Endodermal cell (in vitro differentiated cells): Measurements from ENCODE around the gene C1QTNF8. TPM values are rescaled to one million over a fixed set of nuclear protein-coding genes. Genes with fewer than 3 reads are reported as not detected.

Experiments used
- DNase-seq: peaks from one replicate; pipeline ENCODE4 v3.0.0-alpha.2; 2017
- H3K27ac ChIP-seq: 2 replicates; pipeline ENCODE4 v1.5.1; 2013; ENCODE audit warnings: mild to moderate bottlenecking, low read depth, low read length, moderate library complexity
- H3K27me3 ChIP-seq: 2 replicates; pipeline ENCODE4 v1.6.1; 2013; ENCODE audit warnings: mild to moderate bottlenecking, low read length, moderate library complexity; ENCODE audit not compliant: insufficient read depth, control insufficient read depth, poor library complexity, severe bottlenecking
- H3K36me3 ChIP-seq: 2 replicates; pipeline ENCODE4 v1.7.0; 2013; ENCODE audit warnings: mild to moderate bottlenecking, low read length, moderate library complexity; ENCODE audit not compliant: control insufficient read depth, insufficient read depth
- H3K4me1 ChIP-seq: one replicate; pipeline ENCODE4 v1.7.0; 2013; ENCODE audit warnings: low read length; ENCODE audit not compliant: control insufficient read depth, insufficient read depth
- H3K4me3 ChIP-seq: 2 replicates; pipeline ENCODE4 v1.5.1; 2013; ENCODE audit warnings: mild to moderate bottlenecking, low read length, moderate library complexity
- H3K9ac ChIP-seq: 2 replicates; pipeline ENCODE4 v1.6.1; 2013; ENCODE audit warnings: mild to moderate bottlenecking, low read length, moderate library complexity; ENCODE audit not compliant: poor library complexity, severe bottlenecking; ENCODE audit errors: extremely low read depth
- H3K9me3 ChIP-seq: 2 replicates; pipeline ENCODE4 v1.6.1; 2013; ENCODE audit warnings: mild to moderate bottlenecking, low read length, moderate library complexity; ENCODE audit not compliant: control insufficient read depth
- H3K27ac Mint-ChIP-seq: 2 replicates; pipeline ENCODE4 v1.8.0; 2020; ENCODE audit warnings: mixed read lengths
- H3K27me3 Mint-ChIP-seq: 2 replicates; pipeline ENCODE4 v1.8.0; 2021; ENCODE audit warnings: mild to moderate bottlenecking, mixed read lengths; ENCODE audit not compliant: insufficient read depth
- H3K36me3 Mint-ChIP-seq: 2 replicates; pipeline ENCODE4 v1.8.0; 2020; ENCODE audit warnings: low read depth, mixed read lengths
- H3K4me1 Mint-ChIP-seq: 2 replicates; pipeline ENCODE4 v1.8.0; 2020; ENCODE audit warnings: mixed read lengths
- H3K4me3 Mint-ChIP-seq: 2 replicates; pipeline ENCODE4 v1.8.0; 2020; ENCODE audit warnings: mild to moderate bottlenecking, moderate library complexity, mixed read lengths
- H3K9me3 Mint-ChIP-seq: 2 replicates; pipeline ENCODE4 v1.8.0; 2020; ENCODE audit warnings: mild to moderate bottlenecking, mixed read lengths
- CTCF ChIP-seq: fragments of 200-600 bp; sonication (generic); conservative IDR thresholded peaks from 2 replicates; pipeline ENCODE4 v1.5.0; 2021; ENCODE audit warnings: antibody characterized with exemption, mild to moderate bottlenecking
- WGBS, 2 experiments: methylation state at CpG; one replicate each; pipeline versions ENCODE4 v1.1.5 to v1.1.7; 2013; ENCODE audit warnings: missing lambda C conversion rate in 2 of 2, mixed read lengths in 1 of 2; ENCODE audit not compliant: insufficient coverage in 1 of 2, insufficient read length in 1 of 2; 5-methylcytosine and 5-hydroxymethylcytosine counted together
- total RNA-seq, 2 donors: library from RNA; stranded (reverse); fragmentation: NEBNext Ultra II Directional in 1 of 2; extraction: Animal tissue kit (Norgen Biotek cat#: 25700) in 1 of 2; gene quantifications; 2 replicates in 1 of 2; 3 replicates in 1 of 2; pipeline ENCODE4 v1.2.1, GENCODE V29; 2021

Gene C1QTNF8
- total RNA-seq, 2 donors from 2014 or later: 0.15 to 0.20 TPM

- Mint-ChIP-seq H3K4me1 (no peaks in the 10 kb centered on the region), H3K4me3 (no peak overlapping the region), H3K36me3 (no peaks in the 10 kb centered on the region), H3K27ac (no peak overlapping the region), H3K27me3 (no peaks in the 10 kb centered on the region), H3K9me3 (peaks cover 12% of the 10 kb centered on the region)
- no peaks in the 10 kb centered on the region for H3K4me1 ChIP-seq
- DNase-seq: no peak
- H3K4me3 ChIP-seq: no peak overlapping the region
- no peak for TF ChIP-seq CTCF
- no peak overlapping the region for H3K9ac ChIP-seq
- 89% methylated on average over 23 to 38 of the region's 38 CpGs for WGBS, 2 experiments
- no peaks in the 10 kb centered on the region for H3K27me3 ChIP-seq
- H3K36me3 ChIP-seq: no peaks in the 10 kb centered on the region
- no peaks in the 10 kb centered on the region for H3K9me3 ChIP-seq
- no peak overlapping the region for H3K27ac ChIP-seq
Observed at GRCh38 chr16:1045310-1045992, 50.6 kb downstream of the C1QTNF8 start.

- no peaks in the 10 kb centered on the region for H3K9me3 ChIP-seq
- Mint-ChIP-seq H3K36me3 (no peaks in the 10 kb centered on the region), H3K27me3 (no peaks in the 10 kb centered on the region), H3K4me3 (no peak overlapping the region), H3K9me3 (peaks cover 12% of the 10 kb centered on the region), H3K4me1 (no peaks in the 10 kb centered on the region), H3K27ac (no peak overlapping the region)
- no peak overlapping the region for H3K27ac ChIP-seq
- H3K4me1 ChIP-seq: no peaks in the 10 kb centered on the region
- no peak for TF ChIP-seq CTCF
- no peak overlapping the region for H3K4me3 ChIP-seq
- 91 to 96% methylated on average over 25 to 43 of the region's 43 CpGs for WGBS, 2 experiments
- H3K9ac ChIP-seq: no peak overlapping the region
- H3K36me3 ChIP-seq: no peaks in the 10 kb centered on the region
- DNase-seq: no peak
- H3K27me3 ChIP-seq: no peaks in the 10 kb centered on the region
Observed at GRCh38 chr16:1044460-1045309, 51.4 kb downstream of the C1QTNF8 start.

DNA sequence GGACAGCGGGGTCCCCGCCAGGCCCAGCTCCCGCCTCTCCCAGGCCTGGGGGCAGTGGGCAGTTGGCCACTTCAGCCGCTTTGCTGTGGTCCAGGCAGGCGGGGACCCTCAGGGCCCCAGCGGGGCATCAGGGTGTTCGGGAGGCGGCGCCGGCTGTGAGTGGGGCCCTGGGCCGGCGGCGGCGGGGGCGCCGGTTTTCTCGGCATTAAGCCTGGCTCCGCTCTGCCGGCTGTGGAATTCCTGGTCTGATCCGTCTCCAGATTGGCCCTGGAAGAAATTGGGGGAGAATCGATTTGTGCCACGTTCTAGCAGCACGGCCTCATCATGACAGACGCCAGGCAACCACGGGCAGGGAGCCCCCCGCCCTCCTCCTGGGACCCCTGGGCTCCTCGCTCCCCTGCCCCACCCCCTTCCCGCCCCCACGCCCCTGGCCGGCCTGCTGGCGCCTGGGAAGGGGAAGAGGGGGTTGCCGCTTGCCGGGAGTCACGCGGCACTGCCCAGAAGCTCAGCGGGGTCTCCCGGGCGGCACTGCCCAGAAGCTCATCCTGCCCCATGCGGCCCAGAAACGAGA, 52.1 kb downstream of the C1QTNF8 start:
- H3K27ac ChIP-seq: no peak overlapping the region
- no peaks in the 10 kb centered on the region for H3K36me3 Mint-ChIP-seq

More for the DNA sequence above, 52.1 kb downstream of the C1QTNF8 start:
- Histone ChIP-seq H3K27me3 (no peaks in the 10 kb centered on the region), H3K4me3 (no peak overlapping the region), H3K36me3 (no peaks in the 10 kb centered on the region), H3K9me3 (no peaks in the 10 kb centered on the region), H3K4me1 (no peaks in the 10 kb centered on the region), H3K9ac (no peak overlapping the region)
- H3K9me3 Mint-ChIP-seq: peaks cover 12% of the 10 kb centered on the region
- no peak overlapping the region for H3K4me3 Mint-ChIP-seq
- WGBS, 2 experiments: 89 to 92% methylated on average over 21 to 40 of the region's 40 CpGs
- no peak overlapping the region for H3K27ac Mint-ChIP-seq
- no peak for DNase-seq
- no peaks in the 10 kb centered on the region for H3K4me1 Mint-ChIP-seq
- H3K27me3 Mint-ChIP-seq: no peaks in the 10 kb centered on the region
- TF ChIP-seq CTCF: no peak
